SK-N-SH (cell line): ENCODE data around the gene HEATR3.

Source experiments
- CHD2 ChIP-seq: fragments of 150-350 bp; IDR thresholded peaks from 2 replicates; pipeline ENCODE4 v1.6.1; 2018; ENCODE audit warnings: low read length; ENCODE audit not compliant: partially characterized antibody
- CTCF ChIP-seq: fragments of 200-600 bp; sonication (generic); IDR thresholded peaks from 2 replicates; pipeline ENCODE4 v1.6.1; 2017; ENCODE audit warnings: antibody characterized with exemption, mild to moderate bottlenecking, moderate library complexity
- EP300 ChIP-seq, 2 experiments: IDR thresholded peaks; 2 replicates each; pipeline versions ENCODE4 v1.4.0 to v1.6.1; 2012; ENCODE audit warnings: borderline replicate concordance in 1 of 2, low read depth in 1 of 2, low read length in 1 of 2
- FOXM1 ChIP-seq: IDR thresholded peaks from 2 replicates; pipeline ENCODE4 v1.4.0; 2012; ENCODE audit warnings: low read depth, mild to moderate bottlenecking
- JUND ChIP-seq: IDR thresholded peaks from 2 replicates; pipeline ENCODE4 v1.4.0; 2012
- MXI1 ChIP-seq: IDR thresholded peaks from 2 replicates; pipeline ENCODE4 v1.6.1; 2012; ENCODE audit warnings: mild to moderate bottlenecking, low read depth, low read length, improper control_type of control experiment
- POLR2AphosphoS5 ChIP-seq: IDR thresholded peaks from 2 replicates; pipeline ENCODE4 v1.6.1; 2012; ENCODE audit warnings: low read depth, low read length
- SIN3A ChIP-seq: IDR thresholded peaks from 2 replicates; pipeline ENCODE4 v1.6.1; 2012; ENCODE audit warnings: low read depth, mild to moderate bottlenecking, low read length, moderate library complexity, borderline replicate concordance
- SMC3 ChIP-seq: IDR thresholded peaks from 2 replicates; pipeline ENCODE4 v1.6.1; 2012; ENCODE audit warnings: low read depth, low read length, improper control_type of control experiment
- TAF1 ChIP-seq: IDR thresholded peaks from 2 replicates; pipeline ENCODE4 v1.6.1; 2012; ENCODE audit warnings: low read depth, mild to moderate bottlenecking, low read length, moderate library complexity, borderline replicate concordance
- TF ChIP-seq, protein P1 (sequence below): fragments of 150-350 bp; IDR thresholded peaks from 2 replicates; pipeline ENCODE4 v1.6.1; 2017; ENCODE audit warnings: antibody characterized with exemption, low read length, low read depth, borderline replicate concordance

- no peak for TF ChIP-seq TAF1
- TF ChIP-seq, protein P1, sequence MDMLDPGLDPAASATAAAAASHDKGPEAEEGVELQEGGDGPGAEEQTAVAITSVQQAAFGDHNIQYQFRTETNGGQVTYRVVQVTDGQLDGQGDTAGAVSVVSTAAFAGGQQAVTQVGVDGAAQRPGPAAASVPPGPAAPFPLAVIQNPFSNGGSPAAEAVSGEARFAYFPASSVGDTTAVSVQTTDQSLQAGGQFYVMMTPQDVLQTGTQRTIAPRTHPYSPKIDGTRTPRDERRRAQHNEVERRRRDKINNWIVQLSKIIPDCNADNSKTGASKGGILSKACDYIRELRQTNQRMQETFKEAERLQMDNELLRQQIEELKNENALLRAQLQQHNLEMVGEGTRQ = no peak
- no peak for TF ChIP-seq SIN3A
- TF ChIP-seq CHD2 = no peak
- no peak for TF ChIP-seq CTCF
- TF ChIP-seq JUND = no peak
- TF ChIP-seq EP300 (IDR thresholded peaks at IDR 0.05; ENCODE audit: borderline replicate concordance in 1 of 2, low read depth in 1 of 2, low read length in 1 of 2) = no peak
- no peak for TF ChIP-seq POLR2AphosphoS5
- no peak for TF ChIP-seq SMC3
- TF ChIP-seq FOXM1 = no peak
- TF ChIP-seq MXI1 = no peak
Measured at GRCh38 chr16:50040710-50041109, 25.1 kb upstream of the HEATR3 start.
